Right cardiac atrium (tissue), 5 donors: ENCODE results near the gene BICD2. TPM values are rescaled to one million over a fixed set of nuclear protein-coding genes. Genes with fewer than 3 reads are reported as not detected.

Experiments used
- ATAC-seq, 2 donors: fragments of 200-7000 bp; cut with Tn5 transposase; one replicate each; pipeline versions ENCODE4 v1.8.0 to v1.9.1; 2020; ENCODE audit warnings: moderate library complexity in 2 of 2, mild to moderate bottlenecking in 1 of 2
- DNase-seq, 3 donors: peaks; one replicate each; pipeline ENCODE4 v3.0.0-alpha.2; 2020
- H3K27ac ChIP-seq: one replicate; pipeline ENCODE4 v1.5.1; 2013; ENCODE audit warnings: mild to moderate bottlenecking, low read length, control low read depth, moderate library complexity
- H3K27me3 ChIP-seq: one replicate; pipeline ENCODE4 v1.6.1; 2013; ENCODE audit not compliant: control insufficient read depth, insufficient read depth
- H3K4me1 ChIP-seq: one replicate; pipeline ENCODE4 v1.6.1; 2013; ENCODE audit warnings: low read length; ENCODE audit not compliant: control insufficient read depth, insufficient read depth
- H3K4me3 ChIP-seq: one replicate; pipeline ENCODE4 v1.5.1; 2013; ENCODE audit warnings: low read length, control low read depth
- H3K9me3 ChIP-seq: one replicate; pipeline ENCODE4 v1.6.1; 2013; ENCODE audit warnings: low read length; ENCODE audit not compliant: control insufficient read depth
- WGBS: extraction: QIAGEN DNeasy Blood & Tissue Kit; methylation state at CpG from one replicate; pipeline ENCODE4 v1.1.7; 2013; 5-methylcytosine and 5-hydroxymethylcytosine counted together
- intact Hi-C, 4 donors: fragments of 100-400 bp; cut with DNase I; formaldehyde crosslinking; loops; one replicate each; pipeline versions ENCODE4 v1.11.0 to v1.14.0; 2022 to 2023
- polyA plus RNA-seq: library from polyadenylated mRNA; stranded (reverse); fragments of 200-250 nt; gene quantifications from one replicate; pipeline ENCODE4 v1.2.3, GENCODE V29; 2013
- total RNA-seq, 4 donors: library from RNA; stranded (reverse); fragmentation: NEBNext Ultra II Directional; extraction: Animal tissue kit (Norgen Biotek cat#: 25700); gene quantifications; one replicate each; pipeline ENCODE4 v1.2.1, GENCODE V29; 2021
- donor health status: healthy with polysubstance abuse.
- donor health status: DM: no; HTN: yes; CAD: no.
- donor health status: DM: no; HTN: no; CAD: no.
- donor health status: DM: no; HTN: yes; CAD: no; lungs with severe emphysema.
- donor health status: DM: yes; HTN: yes; CAD: no.

BICD2 gene
- total and polyA plus RNA-seq, 5 donors: 20.0 to 36.0 (median 32.7) TPM

- WGBS: 65% methylated on average over 13 of the region's 13 CpGs
- H3K4me1 ChIP-seq: peaks cover 11% of the 10 kb centered on the region
- peak overlapping the region; percentile 55 for H3K27ac ChIP-seq
- H3K4me3 ChIP-seq: no peak overlapping the region
- DNase-seq: no peak
- H3K9me3 ChIP-seq: no peaks in the 10 kb centered on the region
- intact Hi-C loops: no loop called here
- no peaks in the 10 kb centered on the region for H3K27me3 ChIP-seq
- no peak for ATAC-seq
Measured at GRCh38 chr9:92664394-92665152, 100.1 kb downstream of the BICD2 start.

DNA sequence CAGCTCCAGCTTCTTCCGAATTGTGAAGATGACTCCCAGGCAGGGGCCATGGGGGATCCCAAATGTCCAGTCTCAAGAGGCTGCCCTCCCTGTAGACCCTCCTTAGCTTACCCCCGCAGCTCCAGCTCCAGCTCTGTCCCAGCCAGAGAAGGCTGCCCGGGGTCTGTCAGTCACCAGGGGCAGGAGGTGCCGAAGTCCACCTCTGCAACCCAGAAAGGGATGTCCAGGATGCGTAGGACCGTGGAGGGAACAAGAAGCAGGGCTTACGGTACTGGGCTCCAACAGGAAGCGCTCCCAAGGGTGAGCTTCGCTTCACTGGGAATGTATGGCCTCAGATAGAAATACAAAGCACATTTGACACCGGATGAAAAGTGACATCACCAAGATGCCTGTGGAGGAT lies 100.7 kb downstream of the BICD2 start:
- ATAC-seq (no peak), DNase-seq (no peak)
- intact Hi-C loops: no loop called here
- H3K4me1 ChIP-seq: peaks cover 11% of the 10 kb centered on the region
- WGBS: 81% methylated on average over 10 of the region's 10 CpGs
- no peak overlapping the region for H3K27ac ChIP-seq
- H3K27me3 ChIP-seq: no peaks in the 10 kb centered on the region
- H3K9me3 ChIP-seq: no peaks in the 10 kb centered on the region
- H3K4me3 ChIP-seq: no peak overlapping the region

- whole genome bisulfite sequencing: 96% methylated on average over 3 of the region's 3 CpGs
Measured at GRCh38 chr9:92663126-92663525, 101.5 kb downstream of the BICD2 start.

GRCh38 chr9:92661743-92662142 lies 102.9 kb downstream of the BICD2 start:
- 93% methylated on average over 4 of the region's 4 CpGs for WGBS
- Histone ChIP-seq H3K4me3 (no peak overlapping the region), H3K27ac (no peak overlapping the region), H3K9me3 (no peaks in the 10 kb centered on the region), H3K4me1 (peaks cover 7% of the 10 kb centered on the region), H3K27me3 (no peaks in the 10 kb centered on the region)
- intact Hi-C loops: no loop called here
- ATAC-seq: no peak
- no peak for DNase-seq

More at GRCh38 chr9:92663126-92663525, 101.5 kb downstream of the BICD2 start:
- Histone ChIP-seq H3K4me1 (peaks cover 7% of the 10 kb centered on the region), H3K27me3 (no peaks in the 10 kb centered on the region), H3K27ac (no peak overlapping the region), H3K9me3 (no peaks in the 10 kb centered on the region), H3K4me3 (no peak overlapping the region)
- ATAC-seq (no peak), DNase-seq (no peak)
- intact Hi-C loops: no loop called here

Other genes with a start within 250 kb of the BICD2 start
- 10 to 100 TPM; 11.1 to 17.6 (median 13.5) TPM for gene ECM2, start 228.8 kb downstream of the BICD2 start, total RNA-seq
- 10.8 TPM for gene ECM2, start 228.8 kb downstream of the BICD2 start, polyA plus RNA-seq
- gene IPPK, start 94.7 kb downstream of the BICD2 start, total RNA-seq: 10 to 100 TPM; 10.2 to 20.9 (median 11.6) TPM
- 8.6 TPM for gene IPPK, start 94.7 kb downstream of the BICD2 start, polyA plus RNA-seq
- 1 to 10 TPM; 6.9 to 8.2 (median 7.2) TPM for gene ZNF484, start 113.2 kb upstream of the BICD2 start, total RNA-seq
- 1.5 TPM for gene ZNF484, start 113.2 kb upstream of the BICD2 start, polyA plus RNA-seq
- gene FGD3, start 182.7 kb upstream of the BICD2 start, total RNA-seq: 1 to 10 TPM; 2.5 to 3.2 (median 2.9) TPM
- 1.1 TPM for gene FGD3, start 182.7 kb upstream of the BICD2 start, polyA plus RNA-seq